DMS53 treated with DMSO at 0.1 percent for 48 hours (cell line): ENCODE measurements around the gene SWT1.

Source experiments
- DNase-seq: peaks from one replicate; lab custom pipeline; 2025; ENCODE audit not compliant: unreplicated experiment; lab: John Stamatoyannopoulos, UW

The SWT1 gene

DNA sequence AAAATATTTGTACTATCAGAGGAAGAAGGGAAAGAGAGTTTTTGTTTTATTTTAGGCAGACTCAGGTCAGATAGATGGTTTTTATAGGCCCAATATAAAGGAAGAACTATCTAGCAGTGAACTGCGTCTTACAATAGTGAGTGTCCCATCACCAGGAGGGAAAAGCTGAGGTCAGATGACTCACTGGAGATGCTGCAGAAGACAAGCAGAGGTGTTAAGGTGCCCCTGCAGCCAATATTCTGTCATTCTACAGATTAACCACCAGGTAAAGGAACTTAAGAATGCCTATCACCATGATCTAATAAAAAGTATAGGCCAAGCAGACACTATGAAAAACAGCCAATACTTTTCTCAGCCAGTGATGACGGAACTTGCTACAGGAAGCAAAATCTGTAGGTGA, 130.5 kb downstream of the SWT1 start:
- DNase-seq: no peak

GRCh38 chr1:185288435-185288834, 131.5 kb downstream of the SWT1 start:
- no peak for DNase-seq

- no peak for DNase-seq
Measured at GRCh38 chr1:185289880-185290279, 132.9 kb downstream of the SWT1 start.

DNA sequence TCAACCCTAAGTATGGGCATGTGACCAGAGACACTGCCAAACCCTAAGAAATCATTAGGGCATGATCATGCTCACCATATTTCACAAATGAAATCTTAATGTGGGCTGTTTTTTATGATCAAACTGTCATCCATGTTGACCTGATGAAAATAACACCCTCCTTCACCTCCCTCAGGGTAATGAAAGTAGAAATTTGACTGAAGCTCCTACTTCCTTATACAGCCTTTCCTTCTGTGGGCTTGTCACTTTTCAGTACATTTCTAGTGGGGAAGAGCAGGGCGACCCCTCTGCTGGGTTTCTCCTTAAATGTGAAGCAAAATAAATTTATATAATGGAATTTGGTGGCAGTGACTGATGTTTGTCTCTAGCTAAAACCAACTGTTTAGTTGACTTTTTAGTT, 134.2 kb downstream of the SWT1 start:
- DNase-seq: no peak

GRCh38 chr1:185291652-185292051, 134.7 kb downstream of the SWT1 start:
- DNase-seq: no peak

DNA sequence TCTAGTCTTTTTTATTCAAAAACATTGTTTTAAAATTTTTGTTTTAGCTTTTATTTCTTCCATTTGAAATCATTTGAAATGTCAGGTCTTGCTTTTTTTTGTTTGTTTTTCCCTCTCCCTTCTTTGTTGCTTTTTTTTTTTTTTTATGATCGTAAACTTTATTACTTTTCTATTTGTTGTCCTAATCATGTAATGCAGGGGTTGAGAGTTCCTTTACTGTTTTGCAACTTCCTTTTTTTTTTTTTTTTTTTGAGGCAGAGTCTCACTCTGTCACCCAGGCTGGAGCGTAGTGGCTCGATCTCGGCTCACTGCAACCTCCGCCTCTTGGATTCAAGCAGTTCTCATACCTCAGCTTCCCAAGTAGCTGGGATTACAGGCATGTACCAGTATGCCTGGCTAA, 135.3 kb downstream of the SWT1 start:
- no peak for DNase-seq

- DNase-seq: no peak
Measured at GRCh38 chr1:185293967-185294542, 137.1 kb downstream of the SWT1 start.

- DNase-seq: no peak
Measured at GRCh38 chr1:185295091-185295490, 138.1 kb downstream of the SWT1 start.

GRCh38 chr1:185297982-185298381, 141.0 kb downstream of the SWT1 start:
- DNase-seq: no peak

DNA sequence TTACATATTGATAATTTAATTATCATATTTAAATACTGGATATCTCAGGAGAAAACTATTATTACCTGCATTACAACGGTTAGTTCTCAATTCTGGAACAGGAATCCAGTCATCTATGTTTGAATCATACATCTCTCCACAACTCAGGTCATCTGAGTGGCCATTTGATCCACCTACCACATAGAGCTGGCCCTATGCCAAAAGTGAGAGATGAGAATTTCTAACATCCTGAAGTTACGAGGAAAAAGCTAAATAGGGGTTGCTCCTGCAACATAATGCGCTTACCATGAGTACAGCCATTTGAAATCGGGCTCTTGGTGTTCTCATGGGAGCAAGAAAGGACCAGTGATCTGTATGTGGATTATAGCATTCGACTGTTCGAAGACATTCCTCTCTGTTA, 143.2 kb downstream of the SWT1 start:
- DNase-seq: no peak

- DNase-seq: no peak
Measured at GRCh38 chr1:185305419-185305818, 148.5 kb downstream of the SWT1 start.

DNA sequence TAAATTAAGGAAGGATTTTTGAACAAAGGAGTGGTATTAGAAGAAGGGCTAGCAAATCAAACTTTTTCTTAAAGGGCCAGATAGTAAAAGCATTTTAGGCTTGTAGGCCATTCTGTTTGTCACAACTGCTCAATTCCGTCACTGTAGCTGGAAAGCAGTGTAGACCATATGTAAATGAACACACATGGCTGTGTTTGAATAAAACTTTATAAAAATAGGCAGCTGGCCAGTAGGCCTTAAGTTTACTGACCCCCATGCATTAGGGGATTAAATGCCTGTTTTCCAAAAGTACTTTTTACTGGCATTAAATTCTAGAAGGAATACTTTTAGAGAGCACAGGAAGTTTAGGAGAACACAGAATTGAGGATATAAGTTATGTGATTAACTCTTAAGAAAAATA, 151.2 kb downstream of the SWT1 start:
- DNase-seq: no peak

GRCh38 chr1:185309566-185309965, 152.6 kb downstream of the SWT1 start:
- no peak for DNase-seq

- no peak for DNase-seq
Measured at GRCh38 chr1:185311589-185312225, 154.7 kb downstream of the SWT1 start.

DNA sequence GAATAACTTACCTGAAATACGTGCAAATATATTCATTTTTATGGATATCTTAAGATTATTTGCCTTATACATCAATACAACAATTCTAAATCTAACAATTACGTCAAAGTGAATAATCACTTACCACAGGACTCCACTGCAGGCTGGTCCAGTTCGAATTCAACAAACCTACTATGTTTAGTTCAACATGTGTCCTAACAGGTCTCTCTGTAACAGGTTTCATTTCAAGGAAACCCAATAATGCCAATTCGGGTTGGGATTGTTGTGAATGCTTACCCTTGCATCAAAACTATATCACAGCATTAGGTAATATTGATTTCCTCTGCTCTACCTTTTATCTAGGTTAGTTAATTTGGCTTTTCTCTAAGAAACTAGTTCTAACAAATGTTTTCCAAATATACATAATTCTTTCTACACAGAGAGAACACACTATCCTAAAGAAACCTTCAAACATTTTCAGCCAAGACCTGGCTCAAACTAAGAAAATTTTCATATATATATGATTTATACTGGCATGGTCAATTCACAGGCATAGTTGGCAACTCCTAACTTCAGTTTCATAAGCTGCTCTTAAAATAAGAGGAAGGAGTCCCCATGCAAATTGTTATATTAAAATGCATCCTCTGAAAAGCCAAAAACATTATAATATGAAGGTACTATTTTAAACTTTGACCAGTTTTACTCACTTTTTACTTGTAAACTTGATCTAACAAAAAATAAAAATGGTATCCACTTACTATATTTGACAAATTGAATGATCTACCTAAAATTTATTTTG, 155.6 kb downstream of the SWT1 start:
- no peak for DNase-seq

DNA sequence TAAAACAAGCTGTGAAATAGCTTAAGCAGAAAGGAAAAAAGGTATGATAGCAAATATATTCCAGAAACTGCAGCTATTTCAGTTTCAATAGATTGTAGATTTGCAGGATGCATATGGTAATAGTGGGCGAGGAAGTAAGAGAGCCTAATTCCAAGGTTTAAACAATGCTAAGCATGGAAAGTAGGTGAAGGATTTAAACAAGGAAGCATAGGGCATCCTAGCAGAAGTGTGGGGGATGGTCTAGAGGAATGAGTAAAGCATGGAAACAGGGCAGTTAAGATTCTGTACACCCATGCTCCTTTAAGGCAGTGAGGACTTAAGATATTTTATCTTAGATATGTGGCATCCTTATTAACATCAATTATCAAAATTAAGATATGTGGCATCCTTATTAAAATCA, 157.4 kb downstream of the SWT1 start:
- DNase-seq: no peak

- no peak for DNase-seq
Measured at GRCh38 chr1:185315445-185316071, 158.6 kb downstream of the SWT1 start.

- DNase-seq: peak; percentile 30
Measured at GRCh38 chr1:185316163-185317033, 159.4 kb downstream of the SWT1 start.

GRCh38 chr1:185317034-185317885, 160.3 kb downstream of the SWT1 start, which contains the start of gene IVNS1ABP:
Gene IVNS1ABP (minus strand): TSS chr1:185317243. CDS start chr1:185309493, 7,750 bp downstream.
- peak; percentile 87 for DNase-seq

DNA sequence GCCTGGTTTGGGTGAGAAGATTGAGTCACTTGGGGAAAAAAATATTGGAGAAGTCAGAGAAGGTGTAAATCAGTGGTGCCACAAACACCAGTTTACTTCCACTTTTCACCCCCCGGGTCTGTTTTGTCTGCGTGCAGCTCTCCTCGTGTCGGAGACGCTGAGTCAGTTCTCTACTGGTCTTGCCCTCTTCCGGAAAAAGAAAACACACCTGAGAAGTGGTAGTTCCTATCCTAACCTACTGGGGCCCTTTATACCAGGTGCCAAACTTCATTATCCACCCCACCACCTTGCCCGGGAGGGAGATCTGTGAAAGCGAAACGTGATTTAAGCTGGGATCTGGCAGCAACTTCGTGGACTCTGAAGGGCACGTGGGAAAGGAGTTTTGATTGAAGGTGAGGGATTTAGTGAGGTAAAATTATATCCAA, 160.9 kb downstream of the SWT1 start:
- DNase-seq: peak; percentile 45
